Activated T-cell treated with anti-CD3 and anti-CD28 coated beads, Interleukin-2, amount 50 U/mL, for 4 hours (primary cell): Measurements from ENCODE around the gene PRUNE2. TPM values are rescaled to one million over a fixed set of nuclear protein-coding genes. Genes with fewer than 3 reads are reported as not detected.

Experiments
- ATAC-seq, 2 donors: fragments of 200-7000 bp; cut with Tn5 transposase; one replicate each; pipeline ENCODE4 v1.10.0; 2021
- DNase-seq: peaks from one replicate; pipeline ENCODE4 v3.0.0-alpha.2; 2020
- H3K27me3 Mint-ChIP-seq: one replicate; pipeline ENCODE4 v1.8.0; 2021; ENCODE audit warnings: low read depth, mixed read lengths
- H3K36me3 Mint-ChIP-seq: one replicate; pipeline ENCODE4 v1.8.0; 2022; ENCODE audit warnings: mixed read lengths; ENCODE audit not compliant: insufficient read depth
- H3K4me1 Mint-ChIP-seq: one replicate; pipeline ENCODE4 v1.8.0; 2021; ENCODE audit warnings: low read depth, mixed read lengths
- H3K4me3 Mint-ChIP-seq: one replicate; pipeline ENCODE4 v1.8.0; 2021; ENCODE audit warnings: mild to moderate bottlenecking, moderate library complexity, mixed read lengths
- H3K9me3 Mint-ChIP-seq: one replicate; pipeline ENCODE4 v1.8.0; 2021; ENCODE audit warnings: mixed read lengths
- total RNA-seq, 3 donors: library from RNA; stranded (reverse); gene quantifications; one replicate each; pipeline ENCODE4 v1.2.1, GENCODE V29; 2021

The PRUNE2 gene
- total RNA-seq, 3 donors from 2014 or later: 0.05 to 0.08 TPM; not detected in 1

GRCh38 chr9:76912636-76913275 lies 6.8 kb upstream of the PRUNE2 start:
- Mint-ChIP-seq H3K4me1 (no peaks in the 10 kb centered on the region), H3K27me3 (peaks cover 38% of the 10 kb centered on the region), H3K9me3 (no peaks in the 10 kb centered on the region), H3K36me3 (no peaks in the 10 kb centered on the region), H3K4me3 (no peak overlapping the region)
- ATAC-seq (no peak), DNase-seq (no peak)

- H3K27me3 Mint-ChIP-seq: peaks cover 45% of the 10 kb centered on the region
Measured at GRCh38 chr9:76911971-76912370, 6.1 kb upstream of the PRUNE2 start.

GRCh38 chr9:76910861-76911260 lies 4.9 kb upstream of the PRUNE2 start:
- H3K27me3 Mint-ChIP-seq: peaks cover 47% of the 10 kb centered on the region

More at GRCh38 chr9:76911971-76912370, 6.1 kb upstream of the PRUNE2 start:
- no peak for ATAC-seq
- H3K4me1 Mint-ChIP-seq: no peaks in the 10 kb centered on the region
- no peaks in the 10 kb centered on the region for H3K36me3 Mint-ChIP-seq
- DNase-seq: no peak
- H3K4me3 Mint-ChIP-seq: no peak overlapping the region
- H3K9me3 Mint-ChIP-seq: no peaks in the 10 kb centered on the region

DNA sequence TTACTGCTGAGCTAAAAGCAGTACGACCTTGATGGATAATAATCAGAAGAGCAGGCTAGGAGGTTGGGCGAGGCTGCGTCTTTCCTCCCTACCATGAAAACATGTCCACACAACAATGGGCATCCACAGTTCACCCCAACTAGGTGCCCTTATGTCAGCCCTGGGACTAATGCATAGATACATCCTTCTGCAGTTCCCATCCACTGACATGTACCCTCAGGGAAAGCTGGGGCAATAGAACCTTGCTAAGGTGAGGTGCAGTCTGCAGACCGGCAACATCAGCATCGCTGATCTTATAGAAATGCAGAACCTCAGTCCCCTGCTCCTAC lies 697 bp upstream of the PRUNE2 start:
- ATAC-seq: no peak
- no peaks in the 10 kb centered on the region for H3K36me3 Mint-ChIP-seq
- H3K9me3 Mint-ChIP-seq: no peaks in the 10 kb centered on the region
- DNase-seq: no peak
- H3K27me3 Mint-ChIP-seq: peaks cover 52% of the 10 kb centered on the region
- no peak overlapping the region for H3K4me3 Mint-ChIP-seq
- H3K4me1 Mint-ChIP-seq: peaks cover 4% of the 10 kb centered on the region

More at GRCh38 chr9:76910861-76911260, 4.9 kb upstream of the PRUNE2 start:
- no peak for ATAC-seq
- Mint-ChIP-seq H3K4me1 (peaks cover 4% of the 10 kb centered on the region), H3K4me3 (no peak overlapping the region), H3K36me3 (no peaks in the 10 kb centered on the region), H3K9me3 (no peaks in the 10 kb centered on the region)
- no peak for DNase-seq

DNA sequence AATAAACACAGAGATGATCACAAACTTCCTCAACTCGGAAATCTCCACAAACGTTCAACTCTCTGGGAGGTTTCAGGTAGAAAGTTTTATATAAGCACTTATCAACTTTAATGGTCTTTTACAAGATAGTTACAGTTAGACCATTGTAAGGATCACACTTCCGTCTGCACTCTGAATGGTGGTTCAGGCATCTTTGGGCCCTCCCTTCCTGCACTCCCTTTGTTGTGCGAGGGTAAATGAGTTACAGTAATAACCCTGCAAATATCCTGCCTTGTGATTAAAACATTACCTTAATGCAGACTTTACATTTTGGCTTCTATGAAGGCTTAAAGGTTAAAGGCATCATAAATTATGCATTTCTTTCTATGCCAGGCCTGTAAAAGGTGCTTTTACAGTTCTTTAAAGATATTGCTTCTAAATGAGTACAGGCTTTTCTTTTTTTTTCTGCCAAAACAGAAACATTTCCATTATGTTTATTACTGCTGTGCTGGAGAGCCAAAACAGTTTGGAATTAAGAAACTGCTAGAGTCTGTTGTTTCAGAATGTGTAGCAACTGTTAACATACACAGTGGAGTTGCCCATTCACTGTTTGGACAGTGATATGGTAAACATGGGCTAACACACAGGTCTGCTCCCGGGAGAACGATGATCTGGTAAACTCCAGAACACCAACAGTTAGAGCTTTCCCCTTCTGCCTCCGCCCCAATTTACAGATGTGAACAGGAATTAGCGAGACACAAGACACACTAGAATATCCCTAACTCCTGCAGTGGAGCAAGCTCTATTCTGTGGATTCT lies 1.1 kb downstream of the PRUNE2 start:
- ATAC-seq: no peak
- Mint-ChIP-seq H3K4me3 (no peak overlapping the region), H3K4me1 (peaks cover 4% of the 10 kb centered on the region), H3K9me3 (no peaks in the 10 kb centered on the region), H3K27me3 (peaks cover 47% of the 10 kb centered on the region), H3K36me3 (no peaks in the 10 kb centered on the region)
- DNase-seq: no peak

- Mint-ChIP-seq H3K4me1 (peaks cover 4% of the 10 kb centered on the region), H3K27me3 (peaks cover 35% of the 10 kb centered on the region), H3K4me3 (no peak overlapping the region), H3K36me3 (no peaks in the 10 kb centered on the region), H3K9me3 (no peaks in the 10 kb centered on the region)
- DNase-seq (no peak), ATAC-seq (no peak)
Measured at GRCh38 chr9:76902395-76902794, 3.5 kb downstream of the PRUNE2 start.

GRCh38 chr9:76901801-76902200 lies 4.1 kb downstream of the PRUNE2 start:
- peaks cover 4% of the 10 kb centered on the region for H3K4me1 Mint-ChIP-seq
- H3K36me3 Mint-ChIP-seq: no peaks in the 10 kb centered on the region
- H3K4me3 Mint-ChIP-seq: no peak overlapping the region
- no peaks in the 10 kb centered on the region for H3K9me3 Mint-ChIP-seq
- DNase-seq (no peak), ATAC-seq (no peak)
- peaks cover 30% of the 10 kb centered on the region for H3K27me3 Mint-ChIP-seq

GRCh38 chr9:76900884-76901440 lies 5.0 kb downstream of the PRUNE2 start:
- Mint-ChIP-seq H3K27me3 (peaks cover 26% of the 10 kb centered on the region), H3K36me3 (no peaks in the 10 kb centered on the region), H3K4me1 (no peaks in the 10 kb centered on the region), H3K4me3 (no peak overlapping the region), H3K9me3 (no peaks in the 10 kb centered on the region)
- ATAC-seq (no peak), DNase-seq (no peak)

GRCh38 chr9:76898786-76899185 lies 7.1 kb downstream of the PRUNE2 start:
- H3K4me1 Mint-ChIP-seq: no peaks in the 10 kb centered on the region
- ATAC-seq: no peak
- H3K9me3 Mint-ChIP-seq: no peaks in the 10 kb centered on the region
- no peak overlapping the region for H3K4me3 Mint-ChIP-seq
- peaks cover 17% of the 10 kb centered on the region for H3K27me3 Mint-ChIP-seq
- no peak for DNase-seq
- H3K36me3 Mint-ChIP-seq: no peaks in the 10 kb centered on the region

- Mint-ChIP-seq H3K4me3 (no peak overlapping the region), H3K9me3 (no peaks in the 10 kb centered on the region), H3K4me1 (no peaks in the 10 kb centered on the region), H3K36me3 (no peaks in the 10 kb centered on the region), H3K27me3 (peaks cover 17% of the 10 kb centered on the region)
- no peak for ATAC-seq
- no peak for DNase-seq
Measured at GRCh38 chr9:76897804-76898525, 7.9 kb downstream of the PRUNE2 start.

DNA sequence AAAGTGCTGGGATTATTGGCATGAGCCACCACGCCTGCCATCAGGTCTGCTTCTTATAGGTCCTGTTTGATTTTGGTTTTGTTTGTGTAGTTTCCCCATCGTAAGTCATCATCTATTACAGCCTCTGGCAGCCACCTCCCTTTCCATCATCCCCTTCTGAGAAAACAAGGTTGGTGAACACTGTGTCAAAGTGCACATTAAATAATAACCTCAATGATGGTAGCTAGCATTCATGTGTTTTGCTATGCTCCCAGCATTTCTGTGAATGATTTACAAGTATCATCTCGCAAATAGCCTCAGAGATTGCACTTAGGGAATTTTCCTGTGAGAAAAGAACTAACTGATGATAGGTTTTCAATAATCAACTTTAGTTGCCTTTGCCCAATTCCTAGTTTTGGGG lies 9.9 kb downstream of the PRUNE2 start:
- Mint-ChIP-seq H3K36me3 (no peaks in the 10 kb centered on the region), H3K4me1 (no peaks in the 10 kb centered on the region), H3K4me3 (no peak overlapping the region), H3K27me3 (peaks cover 17% of the 10 kb centered on the region), H3K9me3 (no peaks in the 10 kb centered on the region)
- ATAC-seq: no peak
- DNase-seq: no peak

- Mint-ChIP-seq H3K36me3 (no peaks in the 10 kb centered on the region), H3K9me3 (no peaks in the 10 kb centered on the region), H3K4me3 (no peak overlapping the region), H3K4me1 (no peaks in the 10 kb centered on the region), H3K27me3 (peaks cover 12% of the 10 kb centered on the region)
- ATAC-seq (no peak), DNase-seq (no peak)
Measured at GRCh38 chr9:76895186-76895585, 10.7 kb downstream of the PRUNE2 start.

- Mint-ChIP-seq H3K27me3 (peaks cover 4% of the 10 kb centered on the region), H3K36me3 (no peaks in the 10 kb centered on the region), H3K4me1 (no peaks in the 10 kb centered on the region), H3K9me3 (no peaks in the 10 kb centered on the region), H3K4me3 (no peak overlapping the region)
- ATAC-seq: no peak
- DNase-seq: no peak
Measured at GRCh38 chr9:76894198-76894597, 11.7 kb downstream of the PRUNE2 start.

DNA sequence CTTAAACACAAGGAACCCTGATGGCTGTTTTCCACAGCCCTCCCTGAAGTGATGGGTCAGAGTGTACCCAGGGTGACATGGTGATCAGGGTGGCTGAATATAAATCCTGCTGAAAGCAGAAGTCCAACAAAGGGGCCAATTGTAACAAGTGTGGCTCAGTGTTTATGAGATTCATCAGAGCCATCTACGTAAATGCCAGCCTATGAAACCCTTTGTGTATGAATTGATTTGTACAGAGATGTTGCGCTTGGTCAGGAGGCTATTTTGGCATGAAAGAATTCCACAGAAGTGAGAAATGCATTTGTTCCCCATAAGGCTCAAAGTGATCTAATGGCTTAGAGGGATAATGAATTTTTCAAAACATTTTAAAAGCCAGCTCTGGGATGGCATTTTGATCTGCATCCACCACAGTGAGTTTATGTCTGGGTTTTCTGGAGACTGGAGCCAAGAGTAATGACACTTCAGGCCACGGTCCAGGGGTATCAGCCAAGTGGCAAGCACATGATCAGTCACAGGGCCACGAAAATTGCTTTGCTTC lies 12.4 kb downstream of the PRUNE2 start:
- Mint-ChIP-seq H3K9me3 (no peaks in the 10 kb centered on the region), H3K27me3 (peaks cover 4% of the 10 kb centered on the region), H3K4me1 (no peaks in the 10 kb centered on the region), H3K4me3 (no peak overlapping the region), H3K36me3 (no peaks in the 10 kb centered on the region)
- DNase-seq (no peak), ATAC-seq (no peak)
